T-helper 22 cell (primary cell): ENCODE results near the gene TM9SF4.
"Not testable (repeated sequence)": the region's sequence is repeated elsewhere in the genome, so short reads cannot be mapped to it uniquely, and the experiment has no call there.

Source experiments
- DNase-seq: peaks from one replicate; pipeline ENCODE4 v3.0.0-alpha.2; 2020; ENCODE audit warnings: low read depth

TM9SF4 gene

GRCh38 chr20:32190616-32191415 lies 81.3 kb downstream of the TM9SF4 start:
- no peak for DNase-seq

- no peak for DNase-seq
Measured at GRCh38 chr20:32191422-32191821, 81.9 kb downstream of the TM9SF4 start.

GRCh38 chr20:32191873-32192272 lies 82.4 kb downstream of the TM9SF4 start:
- DNase-seq = no peak

- DNase-seq = no peak
Measured at GRCh38 chr20:32192698-32193097, 83.2 kb downstream of the TM9SF4 start.

DNA sequence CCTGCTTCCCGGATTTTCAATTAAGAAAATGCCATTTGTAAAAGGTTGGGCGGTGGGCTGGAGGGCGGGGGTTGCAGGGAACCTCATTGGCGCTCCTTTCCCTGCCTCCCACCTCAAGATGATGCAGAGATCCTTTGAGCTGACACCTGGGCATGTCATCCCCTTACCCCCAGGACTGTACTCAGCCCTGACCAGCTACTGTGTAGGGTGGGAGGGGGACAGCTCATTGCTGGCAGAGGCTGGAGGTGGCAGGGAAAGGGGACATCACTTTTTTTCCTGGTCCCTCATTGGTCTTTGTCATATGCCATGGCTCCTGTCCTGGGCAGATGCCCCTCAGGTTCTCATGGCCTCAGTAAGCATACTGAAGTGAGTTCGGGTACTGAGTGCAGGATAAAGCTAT lies 83.8 kb downstream of the TM9SF4 start:
- not testable (repeated sequence) for DNase-seq

GRCh38 chr20:32193996-32194395 lies 84.5 kb downstream of the TM9SF4 start:
- no peak for DNase-seq

GRCh38 chr20:32195581-32195980 lies 86.1 kb downstream of the TM9SF4 start:
- no peak for DNase-seq

- DNase-seq = not testable (repeated sequence)
Measured at GRCh38 chr20:32196613-32197012, 87.1 kb downstream of the TM9SF4 start.

DNA sequence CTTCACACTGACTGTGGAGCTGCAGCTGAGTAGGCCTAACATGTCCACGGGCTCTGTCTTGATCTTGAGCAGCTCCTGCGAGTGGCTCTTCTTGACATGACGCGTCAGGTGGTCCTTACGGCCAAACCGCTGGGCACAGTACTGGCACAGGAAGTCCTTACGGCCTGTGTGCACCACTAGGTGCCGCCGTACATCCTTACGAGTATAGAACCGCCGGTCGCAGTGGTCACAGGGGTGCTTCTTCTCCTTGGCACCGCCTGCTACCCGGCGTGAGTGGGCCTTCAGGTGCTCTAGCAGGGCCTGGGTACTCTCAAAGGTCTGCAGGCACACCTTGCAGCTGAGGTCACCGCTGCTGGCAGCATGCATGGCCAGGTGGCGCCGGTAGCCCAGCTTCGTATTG lies 87.6 kb downstream of the TM9SF4 start:
- not testable (repeated sequence) for DNase-seq

DNA sequence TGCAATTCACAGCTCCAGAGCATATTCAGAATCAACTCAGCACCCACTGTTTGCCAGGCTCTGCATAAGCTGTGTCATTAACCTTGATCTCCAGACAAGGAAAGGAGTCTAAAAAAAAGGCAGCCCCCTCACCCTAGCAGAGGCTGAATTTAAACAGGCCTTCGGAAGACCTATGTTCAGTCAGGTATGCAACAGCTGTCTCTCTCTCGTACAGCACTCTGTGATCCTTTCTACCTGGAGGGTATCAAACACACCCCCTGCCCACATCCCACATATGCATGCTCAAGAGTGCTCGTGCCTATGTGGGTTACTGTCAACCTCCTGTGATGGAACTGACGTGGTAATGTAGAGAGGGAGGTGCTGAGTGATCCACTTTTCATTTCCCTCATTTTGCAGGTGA lies 89.5 kb downstream of the TM9SF4 start:
- no peak for DNase-seq

- no peak for DNase-seq
Measured at GRCh38 chr20:32201296-32201976, 91.9 kb downstream of the TM9SF4 start.

DNA sequence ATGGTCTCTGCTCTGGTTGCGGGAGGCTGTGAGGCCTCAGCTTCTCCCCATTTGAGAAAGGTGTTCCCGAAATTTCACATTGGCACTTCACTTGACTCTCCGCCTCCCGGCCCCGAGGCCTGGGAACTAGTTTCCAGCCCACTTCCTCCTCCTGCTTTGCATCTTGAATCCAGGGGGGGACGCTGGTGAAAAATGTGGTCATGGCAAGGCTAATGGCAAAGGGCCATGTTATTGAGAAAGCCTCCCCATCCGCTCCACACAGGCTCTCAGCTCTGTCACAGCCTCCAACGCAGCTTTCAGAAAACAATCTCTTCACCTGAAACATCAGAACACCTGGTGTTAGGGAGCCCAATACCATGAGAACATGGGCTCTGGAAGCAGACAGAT lies 92.5 kb downstream of the TM9SF4 start:
- DNase-seq = no peak

- DNase-seq = no peak
Measured at GRCh38 chr20:32203356-32204204, 94.1 kb downstream of the TM9SF4 start.

GRCh38 chr20:32204205-32205109 lies 94.9 kb downstream of the TM9SF4 start:
- DNase-seq = no peak

DNA sequence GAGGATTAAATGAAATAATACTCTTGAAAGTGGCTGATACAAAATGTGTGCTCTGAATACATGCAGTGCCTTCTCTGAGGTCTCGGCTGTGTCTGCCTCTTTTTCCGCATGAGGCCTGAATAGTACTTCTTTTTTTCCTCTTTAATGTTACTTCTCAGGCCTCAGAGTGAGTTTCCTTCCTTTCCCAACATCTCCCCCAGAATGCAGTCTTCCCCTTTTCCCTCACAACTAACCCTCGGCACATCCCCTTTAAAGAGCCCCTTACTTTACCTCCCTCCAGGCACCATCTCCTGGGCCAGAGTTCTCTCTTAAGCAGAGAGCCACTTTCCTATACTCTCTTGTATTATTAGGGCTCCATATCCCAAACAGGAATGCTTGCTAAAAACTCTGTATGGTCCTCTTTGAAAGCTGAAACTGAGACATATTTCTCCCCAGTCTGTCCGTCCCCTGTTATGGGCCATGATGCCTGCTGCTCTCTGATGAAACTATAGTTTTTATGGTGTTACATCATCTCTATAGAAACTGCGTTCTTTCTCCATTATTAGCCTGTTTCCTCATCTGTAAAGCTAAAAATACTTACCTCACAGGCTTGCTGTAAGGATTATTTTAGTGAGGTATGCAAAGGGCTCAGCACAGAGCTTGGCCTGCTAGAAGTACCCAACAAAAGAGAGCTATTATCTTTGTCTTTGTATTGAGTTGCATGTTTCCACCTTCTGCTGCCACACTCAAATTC lies 95.8 kb downstream of the TM9SF4 start:
- no peak for DNase-seq

GRCh38 chr20:32205843-32206759 lies 96.6 kb downstream of the TM9SF4 start:
- DNase-seq = no peak

GRCh38 chr20:32206760-32207625 lies 97.5 kb downstream of the TM9SF4 start:
- no peak for DNase-seq

- DNase-seq = peak; percentile 78
Measured at GRCh38 chr20:32207626-32208498, 98.3 kb downstream of the TM9SF4 start, which contains the start of the genes PLAGL2 and POFUT1. TSS of gene PLAGL2 (minus strand) at chr20:32207743. CDS start at chr20:32202178, 5,565 bp downstream. TSS of gene POFUT1 (plus strand) at chr20:32207880. CDS start at chr20:32207942, 62 bp downstream.
